ENCODE results near the gene CRB3.
A peak's percentile ranks its signal among the peaks of the same experiment; 100 is the strongest.

The CRB3 gene

GRCh38 chr19:6479836-6480398, 15.8 kb downstream of the CRB3 start:
- TF ChIP-seq CTCF (IDR thresholded peaks at IDR 0.05; ENCODE audit: low read depth, low read length), result no peak
- DNase-seq, result no peak
- Histone ChIP-seq H3K9me3 (no peaks in the 10 kb centered on the region), H3K4me3 (ENCODE audit: low read depth, low read length) (no peak overlapping the region), H3K4me1 (no peaks in the 10 kb centered on the region), H3K36me3 (no peaks in the 10 kb centered on the region), H3K27me3 (no peaks in the 10 kb centered on the region)

GRCh38 chr19:6480848-6481415, 16.9 kb downstream of the CRB3 start:
- Histone ChIP-seq H3K36me3 (no peaks in the 10 kb centered on the region), H3K4me1 (no peaks in the 10 kb centered on the region), H3K9me3 (no peaks in the 10 kb centered on the region), H3K27me3 (no peaks in the 10 kb centered on the region), H3K4me3 (ENCODE audit: low read depth, low read length) (no peak overlapping the region)
- no peak for TF ChIP-seq CTCF (IDR thresholded peaks at IDR 0.05; ENCODE audit: low read depth, low read length)
- DNase-seq, result no peak

GRCh38 chr19:6481541-6482342, 17.7 kb downstream of the CRB3 start, which contains the start of gene DENND1C:
DENND1C (minus strand) TSS chr19:6481787; CDS start chr19:6481695, 92 bp downstream.
- Histone ChIP-seq H3K36me3 (no peaks in the 10 kb centered on the region), H3K4me1 (no peaks in the 10 kb centered on the region), H3K4me3 (ENCODE audit: low read depth, low read length) (no peak within 1 kb of the TSS), H3K9me3 (no peaks in the 10 kb centered on the region), H3K27me3 (no peaks in the 10 kb centered on the region)
- DNase-seq, result peak; percentile 39
- peak; percentile 59 for TF ChIP-seq CTCF (IDR thresholded peaks at IDR 0.05; ENCODE audit: low read depth, low read length)

- no peak for TF ChIP-seq CTCF (IDR thresholded peaks at IDR 0.05; ENCODE audit: low read depth, low read length)
Observed at GRCh38 chr19:6482343-6482686, 18.2 kb downstream of the CRB3 start.

GRCh38 chr19:6483235-6483634, 19.2 kb downstream of the CRB3 start:
- H3K27me3 ChIP-seq, result no peaks in the 10 kb centered on the region
- no peaks in the 10 kb centered on the region for H3K9me3 ChIP-seq
- no peak for DNase-seq
- no peak for TF ChIP-seq CTCF (IDR thresholded peaks at IDR 0.05; ENCODE audit: low read depth, low read length)
- no peaks in the 10 kb centered on the region for H3K4me1 ChIP-seq
- no peaks in the 10 kb centered on the region for H3K36me3 ChIP-seq
- H3K4me3 ChIP-seq (ENCODE audit: low read depth, low read length), result no peak overlapping the region

More at GRCh38 chr19:6482343-6482686, 18.2 kb downstream of the CRB3 start:
- no peak overlapping the region for H3K4me3 ChIP-seq (ENCODE audit: low read depth, low read length)
- no peak for DNase-seq
- no peaks in the 10 kb centered on the region for H3K27me3 ChIP-seq
- no peaks in the 10 kb centered on the region for H3K36me3 ChIP-seq
- no peaks in the 10 kb centered on the region for H3K9me3 ChIP-seq
- no peaks in the 10 kb centered on the region for H3K4me1 ChIP-seq

GRCh38 chr19:6484230-6484629, 20.2 kb downstream of the CRB3 start:
- H3K9me3 ChIP-seq, result no peaks in the 10 kb centered on the region
- no peak for TF ChIP-seq CTCF (IDR thresholded peaks at IDR 0.05; ENCODE audit: low read depth, low read length)
- DNase-seq, result no peak
- H3K36me3 ChIP-seq, result no peaks in the 10 kb centered on the region
- H3K4me1 ChIP-seq, result no peaks in the 10 kb centered on the region
- no peaks in the 10 kb centered on the region; the same call in 1 of the 2 replicates for H3K27me3 ChIP-seq
- H3K4me3 ChIP-seq (ENCODE audit: low read depth, low read length), result no peak overlapping the region
